ENCODE results near the gene MAPK9.

Gene MAPK9

DNA sequence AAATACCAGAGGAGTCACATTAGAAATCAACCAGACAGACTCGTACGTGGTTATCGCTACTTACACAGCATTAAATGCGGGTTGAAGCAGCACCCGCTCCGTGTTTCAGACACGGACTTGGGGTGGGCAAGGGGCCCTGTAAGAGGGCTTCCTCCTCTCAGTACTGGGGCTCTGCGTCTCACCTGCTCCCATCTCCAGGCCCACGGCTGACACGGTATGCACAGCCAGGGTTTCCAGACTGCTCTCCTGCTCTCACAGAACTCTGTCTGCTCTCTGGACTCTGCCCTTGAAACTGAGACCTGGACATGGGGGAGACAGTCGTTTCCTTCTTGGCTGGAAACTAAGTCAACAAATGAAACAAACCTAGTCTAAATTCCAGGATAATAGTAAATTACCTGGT is 58.2 kb downstream of the MAPK9 start:
- TF ChIP-seq, protein P1, sequence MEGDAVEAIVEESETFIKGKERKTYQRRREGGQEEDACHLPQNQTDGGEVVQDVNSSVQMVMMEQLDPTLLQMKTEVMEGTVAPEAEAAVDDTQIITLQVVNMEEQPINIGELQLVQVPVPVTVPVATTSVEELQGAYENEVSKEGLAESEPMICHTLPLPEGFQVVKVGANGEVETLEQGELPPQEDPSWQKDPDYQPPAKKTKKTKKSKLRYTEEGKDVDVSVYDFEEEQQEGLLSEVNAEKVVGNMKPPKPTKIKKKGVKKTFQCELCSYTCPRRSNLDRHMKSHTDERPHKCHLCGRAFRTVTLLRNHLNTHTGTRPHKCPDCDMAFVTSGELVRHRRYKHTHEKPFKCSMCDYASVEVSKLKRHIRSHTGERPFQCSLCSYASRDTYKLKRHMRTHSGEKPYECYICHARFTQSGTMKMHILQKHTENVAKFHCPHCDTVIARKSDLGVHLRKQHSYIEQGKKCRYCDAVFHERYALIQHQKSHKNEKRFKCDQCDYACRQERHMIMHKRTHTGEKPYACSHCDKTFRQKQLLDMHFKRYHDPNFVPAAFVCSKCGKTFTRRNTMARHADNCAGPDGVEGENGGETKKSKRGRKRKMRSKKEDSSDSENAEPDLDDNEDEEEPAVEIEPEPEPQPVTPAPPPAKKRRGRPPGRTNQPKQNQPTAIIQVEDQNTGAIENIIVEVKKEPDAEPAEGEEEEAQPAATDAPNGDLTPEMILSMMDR (IDR thresholded peaks at IDR 0.05) = no peak
- no peak for DNase-seq
- intact Hi-C loops (cut with DNase I; ENCODE audit: low total_unique reads) = no loop called here
- Histone ChIP-seq H3K27ac (no peak overlapping the region), H3K9me3 (peaks cover 0 to 85% (median 25%) of the 10 kb centered on the region in 3 donors), H3K4me3 (no peak overlapping the region), H3K4me1 (no peaks in the 10 kb centered on the region), H3K27me3 (no peaks in the 10 kb centered on the region), H3K36me3 (peaks cover 87 to 99% (median 92%) of the 10 kb centered on the region in 3 donors)

DNA sequence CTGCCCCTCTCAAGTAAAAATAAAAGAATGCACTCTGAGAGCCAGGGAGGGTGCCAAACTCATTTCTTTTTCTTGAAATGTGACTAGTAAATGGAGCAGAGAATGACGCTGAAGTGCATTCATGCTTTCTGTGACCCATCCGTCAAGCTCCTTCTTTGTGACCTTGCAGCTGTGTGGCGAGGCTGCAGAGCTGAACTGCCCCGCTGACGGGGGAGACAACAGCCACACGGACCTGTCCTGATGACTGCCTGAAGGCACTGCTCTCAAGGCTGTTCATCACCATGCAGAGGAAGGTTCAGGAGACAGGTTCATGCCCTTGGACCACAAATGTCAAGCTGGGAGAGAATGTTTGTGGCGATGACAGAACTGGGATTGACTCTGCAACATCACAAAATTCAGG is 61.9 kb downstream of the MAPK9 start:
- no peak for DNase-seq
- no peak overlapping the region for H3K27ac ChIP-seq
- intact Hi-C loops (cut with DNase I; ENCODE audit: low total_unique reads) = no loop called here
- no peak overlapping the region for H3K4me3 ChIP-seq
- TF ChIP-seq, protein P1 (IDR thresholded peaks at IDR 0.05) = no peak
- H3K36me3 ChIP-seq = peaks cover 63 to 72% (median 67%) of the 10 kb centered on the region in 3 donors
- no peaks in the 10 kb centered on the region for H3K27me3 ChIP-seq
- no peaks in the 10 kb centered on the region for H3K4me1 ChIP-seq
- H3K9me3 ChIP-seq = peaks cover 3 to 91% (median 38%) of the 10 kb centered on the region in 3 donors

DNA sequence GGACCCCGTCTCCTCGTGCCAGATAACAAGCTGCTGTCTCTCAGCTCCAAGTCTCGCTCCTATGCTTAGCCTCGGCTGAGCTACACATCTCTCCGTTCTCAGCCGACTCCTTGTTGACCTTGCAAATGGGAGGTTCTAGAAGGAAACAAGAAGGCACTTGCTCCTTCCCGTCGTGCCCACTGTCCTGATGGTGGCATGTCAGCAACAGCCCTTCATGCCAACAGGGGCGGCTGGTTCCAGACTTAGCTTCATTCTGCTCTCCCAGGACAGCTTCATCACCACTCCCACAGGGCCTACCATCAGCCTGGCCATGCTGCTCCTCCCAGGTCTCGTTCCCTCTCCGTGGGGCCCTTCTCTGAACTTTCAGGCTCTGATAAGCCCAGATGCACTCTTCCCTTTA is 69.8 kb downstream of the MAPK9 start:
- Histone ChIP-seq H3K4me3 (no peak overlapping the region), H3K4me1 (no peaks in the 10 kb centered on the region), H3K27me3 (no peaks in the 10 kb centered on the region), H3K9me3 (peaks cover 12 to 99% (median 78%) of the 10 kb centered on the region in 3 donors), H3K27ac (no peak overlapping the region), H3K36me3 (peaks cover 5 to 31% (median 8%) of the 10 kb centered on the region in 3 donors)
- intact Hi-C loops (cut with DNase I; ENCODE audit: low total_unique reads) = no loop called here
- DNase-seq = no peak
- TF ChIP-seq, protein P1 (IDR thresholded peaks at IDR 0.05) = no peak

DNA sequence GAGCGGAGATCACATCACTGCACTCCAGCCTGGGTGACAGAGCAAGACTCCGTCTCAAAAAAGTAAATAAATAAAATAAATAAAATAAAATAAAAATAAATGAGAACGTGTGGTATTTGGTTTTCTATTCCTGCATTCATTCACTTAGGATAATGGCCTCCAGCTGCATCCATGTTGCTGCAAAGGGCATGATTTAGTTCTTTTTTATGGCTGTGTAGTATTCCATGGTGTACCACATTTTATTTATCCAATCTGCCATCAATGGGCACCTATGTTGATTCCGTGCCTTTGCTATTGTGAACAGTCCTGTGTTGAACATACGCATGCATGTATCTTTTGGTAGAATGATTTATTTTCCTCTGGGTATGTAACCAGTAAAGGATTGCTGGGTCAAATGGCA is 74.1 kb downstream of the MAPK9 start:
- TF ChIP-seq, protein P1 (IDR thresholded peaks at IDR 0.05) = no peak
- no peak overlapping the region for H3K4me3 ChIP-seq
- H3K27me3 ChIP-seq = peaks cover 0 to under 1% of the 10 kb centered on the region in 2 donors
- peaks cover 0 to 9% (median 8%) of the 10 kb centered on the region in 3 donors for H3K36me3 ChIP-seq
- peaks cover 14 to 85% (median 71%) of the 10 kb centered on the region in 3 donors for H3K9me3 ChIP-seq
- no peak for DNase-seq
- intact Hi-C loops (cut with DNase I; ENCODE audit: low total_unique reads) = no loop called here
- H3K4me1 ChIP-seq = peaks cover 0 to 3% (median 0%) of the 10 kb centered on the region in 4 donors
- no peak overlapping the region for H3K27ac ChIP-seq

DNA sequence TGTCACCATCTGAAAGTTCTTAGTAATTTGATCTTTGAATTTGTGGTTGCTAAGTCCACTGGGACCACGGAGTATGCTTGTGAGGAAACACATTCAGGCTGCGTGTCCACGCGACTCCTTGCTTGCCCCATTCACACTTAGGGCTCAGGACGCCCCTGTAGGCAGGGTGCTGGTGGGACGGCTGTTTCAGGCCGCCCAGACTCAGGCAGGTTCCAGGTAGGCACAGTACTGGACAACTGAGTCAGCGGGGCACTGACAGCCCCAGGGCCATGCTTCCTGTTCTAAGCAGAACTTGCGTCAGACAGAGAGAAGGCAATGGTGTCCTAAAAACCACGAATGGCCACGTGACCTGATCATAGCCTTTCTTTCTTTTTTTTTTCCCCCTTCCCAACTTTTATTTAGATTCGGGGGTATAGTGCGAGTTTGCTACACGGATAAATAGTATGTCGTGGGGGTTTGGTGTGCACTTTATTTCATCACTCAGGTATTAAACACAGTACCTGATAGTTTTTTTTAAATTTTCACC is 75.2 kb downstream of the MAPK9 start:
- no peak for DNase-seq
- no peak overlapping the region for H3K27ac ChIP-seq
- TF ChIP-seq, protein P1 (IDR thresholded peaks at IDR 0.05) = no peak
- H3K36me3 ChIP-seq = peaks cover 0 to 5% (median 1%) of the 10 kb centered on the region in 3 donors
- peaks cover 14 to 75% (median 64%) of the 10 kb centered on the region in 3 donors for H3K9me3 ChIP-seq
- intact Hi-C loops (cut with DNase I; ENCODE audit: low total_unique reads) = no loop called here
- H3K4me1 ChIP-seq = peaks cover 0 to 8% (median 0%) of the 10 kb centered on the region in 4 donors
- no peak overlapping the region for H3K4me3 ChIP-seq
- H3K27me3 ChIP-seq = peaks cover 0 to 11% of the 10 kb centered on the region in 2 donors

Measured in tibial artery (tissue), 4 donors.